GM23338 (cell line): Measurements from ENCODE around the gene ZNF10. TPM values are rescaled to one million over a fixed set of nuclear protein-coding genes. Genes with fewer than 3 reads are reported as not detected.
A peak's percentile ranks its signal among the peaks of the same experiment; 100 is the strongest.

ENCODE experiments used
- ATAC-seq: fragments of 200-7000 bp; cut with Tn5 transposase; 3 replicates; pipeline ENCODE4 v1.9.1; 2020
- DNase-seq: peaks from one replicate; pipeline ENCODE4 v3.0.0-alpha.2; 2015; ENCODE audit warnings: low spot score
- H2AFZ ChIP-seq: fragments of 200-600 bp; sonication (generic); 2 replicates; pipeline ENCODE4 v1.8.0; 2016; ENCODE audit warnings: antibody characterized with exemption, mild to moderate bottlenecking, moderate library complexity
- H3F3A ChIP-seq: fragments of 200-600 bp; sonication (generic); replicated peaks from 2 replicates; pipeline ENCODE4 v1.8.0; 2017; ENCODE audit warnings: antibody characterized with exemption, mixed run types, low read depth
- H3K27ac ChIP-seq: fragments of 200-600 bp; sonication (generic); 2 replicates; pipeline ENCODE4 v1.6.1; 2016; ENCODE audit warnings: low read depth
- H3K27me3 ChIP-seq: fragments of 200-600 bp; sonication (generic); 2 replicates; pipeline ENCODE4 v1.8.0; 2016; ENCODE audit warnings: mild to moderate bottlenecking, mixed run types, moderate library complexity; ENCODE audit not compliant: insufficient read depth
- H3K36me3 ChIP-seq: fragments of 200-600 bp; sonication (generic); 2 replicates; pipeline ENCODE4 v1.8.0; 2016; ENCODE audit warnings: mild to moderate bottlenecking; ENCODE audit not compliant: insufficient read depth
- H3K4me1 ChIP-seq: fragments of 200-600 bp; sonication (generic); 2 replicates; pipeline ENCODE4 v1.8.0; 2016; ENCODE audit warnings: mild to moderate bottlenecking, moderate library complexity; ENCODE audit not compliant: insufficient read depth
- H3K4me2 ChIP-seq: fragments of 200-600 bp; sonication (generic); 2 replicates; pipeline ENCODE4 v1.7.1; 2017; ENCODE audit warnings: mixed run types
- H3K4me3 ChIP-seq: fragments of 200-600 bp; sonication (generic); 2 replicates; pipeline ENCODE4 v1.6.1; 2016; ENCODE audit warnings: mixed run types
- H3K79me2 ChIP-seq: fragments of 200-600 bp; sonication (generic); replicated peaks from 2 replicates; pipeline ENCODE4 v1.8.0; 2017; ENCODE audit warnings: mild to moderate bottlenecking; ENCODE audit not compliant: insufficient read depth
- H3K9me2 ChIP-seq: fragments of 200-600 bp; sonication (generic); 2 replicates; pipeline ENCODE4 v1.8.0; 2017; ENCODE audit not compliant: insufficient read depth
- H4K20me1 ChIP-seq: fragments of 200-600 bp; sonication (generic); replicated peaks from 2 replicates; pipeline ENCODE4 v1.8.0; 2017; ENCODE audit warnings: mild to moderate bottlenecking; ENCODE audit not compliant: insufficient read depth
- H3K27ac Mint-ChIP-seq: 2 replicates; pipeline ENCODE4 v1.8.0; 2020; ENCODE audit warnings: inconsistent platforms, mild to moderate bottlenecking, moderate library complexity, mixed read lengths
- H3K27me3 Mint-ChIP-seq: 3 replicates; pipeline ENCODE4 v1.8.0; 2022; ENCODE audit warnings: low read depth, mild to moderate bottlenecking, moderate library complexity, mixed read lengths, inconsistent platforms; ENCODE audit not compliant: insufficient read depth, poor library complexity
- H3K36me3 Mint-ChIP-seq: 3 replicates; pipeline ENCODE4 v1.8.0; 2021; ENCODE audit warnings: low read depth, mild to moderate bottlenecking, inconsistent platforms, moderate library complexity, mixed read lengths
- H3K4me1 Mint-ChIP-seq: 3 replicates; pipeline ENCODE4 v1.8.0; 2020; ENCODE audit warnings: mild to moderate bottlenecking, inconsistent platforms, mixed read lengths
- H3K4me3 Mint-ChIP-seq: 3 replicates; pipeline ENCODE4 v1.8.0; 2021; ENCODE audit warnings: moderate library complexity, mild to moderate bottlenecking, inconsistent platforms, mixed read lengths
- H3K9me3 Mint-ChIP-seq: 3 replicates; pipeline ENCODE4 v1.8.0; 2020; ENCODE audit warnings: moderate library complexity, mild to moderate bottlenecking, inconsistent platforms, mixed read lengths
- CREB1 ChIP-seq: fragments of 250-450 bp; sonication (Bioruptor Pico); IDR thresholded peaks from 2 replicates; pipeline ENCODE4 v1.5.0; 2020; ENCODE audit warnings: low read depth, mild to moderate bottlenecking, moderate library complexity
- CTCF ChIP-seq, 2 experiments: fragments of 200-600 bp in 1 of 2; sonication (generic) in 1 of 2; conservative IDR thresholded peaks; 2 replicates each; pipeline versions ENCODE4 v1.5.1 to v1.6.1; 2016 to 2017; ENCODE audit warnings: antibody characterized with exemption in 2 of 2, low read depth in 2 of 2, mild to moderate bottlenecking in 2 of 2, moderate library complexity in 1 of 2
- ETS1 ChIP-seq: IDR thresholded peaks from 2 replicates; pipeline ENCODE4 v1.6.1; 2016; ENCODE audit warnings: antibody characterized with exemption
- EZH2 ChIP-seq: fragments of 200-600 bp; sonication (generic); IDR thresholded peaks from one replicate; pipeline ENCODE4 v1.8.0; 2017; ENCODE audit warnings: antibody characterized with exemption, mild to moderate bottlenecking, low read depth; ENCODE audit not compliant: unreplicated experiment
- EZH2phosphoT487 ChIP-seq: fragments of 200-600 bp; sonication (generic); IDR thresholded peaks from one replicate; pipeline ENCODE4 v1.8.1; 2018; ENCODE audit warnings: antibody characterized with exemption; ENCODE audit not compliant: unreplicated experiment
- JUNB ChIP-seq: IDR thresholded peaks from one replicate; pipeline ENCODE4 v1.6.1; 2016; ENCODE audit warnings: antibody characterized with exemption; ENCODE audit not compliant: unreplicated experiment
- NANOG ChIP-seq: IDR thresholded peaks from 2 replicates; pipeline ENCODE4 v1.6.1; 2016; ENCODE audit warnings: antibody characterized with exemption, borderline replicate concordance
- POLR2AphosphoS5 ChIP-seq: IDR thresholded peaks from 2 replicates; pipeline ENCODE4 v1.6.1; 2016; ENCODE audit warnings: antibody characterized with exemption, low read depth
- REST ChIP-seq: IDR thresholded peaks from one replicate; pipeline ENCODE4 v1.6.1; 2018; ENCODE audit warnings: antibody characterized with exemption; ENCODE audit not compliant: unreplicated experiment
- STAT1 ChIP-seq: IDR thresholded peaks from one replicate; pipeline ENCODE4 v1.6.1; 2016; ENCODE audit warnings: antibody characterized with exemption; ENCODE audit not compliant: unreplicated experiment
- ZNF114 ChIP-seq: fragments of 250-450 bp; sonication (Bioruptor Pico); IDR thresholded peaks from 2 replicates; pipeline ENCODE4 v1.5.0; 2020; ENCODE audit warnings: mild to moderate bottlenecking, moderate library complexity
- ZNF331 ChIP-seq: fragments of 250-450 bp; sonication (Bioruptor Pico); IDR thresholded peaks from 2 replicates; pipeline ENCODE4 v1.5.0; 2020; ENCODE audit warnings: low read depth, mild to moderate bottlenecking, moderate library complexity
- ZNF462 ChIP-seq: fragments of 250-450 bp; sonication (Bioruptor Pico); IDR thresholded peaks from 2 replicates; pipeline ENCODE4 v1.5.0; 2020; ENCODE audit warnings: mild to moderate bottlenecking, moderate library complexity
- polyA plus RNA-seq: library from polyadenylated mRNA; unstranded; fragments of >200 nt; fragmentation: Nextera tagmentation; extraction: Ambion mirVana; gene quantifications from 2 replicates; pipeline ENCODE4 v1.2.1, GENCODE V29; 2016
- total RNA-seq: library from RNA; depleted of rRNA; stranded (reverse); fragments of >200 nt; shearing (Covaris generic); gene quantifications from 2 replicates; pipeline ENCODE4 v1.2.3, GENCODE V29; 2014

The ZNF10 gene
- total and polyA plus RNA-seq, 2 experiments from 2014 or later = 8.2 to 18.5 TPM

GRCh38 chr12:133130808-133131128 is 341 bp downstream of the ZNF10 start:
- TF ChIP-seq CTCF (conservative IDR thresholded peaks at IDR 0.05; ENCODE audit: low read depth in 2 of 2) (no peak), EZH2phosphoT487 (no peak), ZNF462 (no peak), ZNF331 (CRISPR knock-in tag) (no peak), NANOG (no peak), EZH2 (no peak), JUNB (no peak), ETS1 (no peak), POLR2AphosphoS5 (no peak), ZNF114 (CRISPR knock-in tag) (no peak), REST (no peak), STAT1 (no peak), CREB1 (CRISPR knock-in tag) (no peak)
- Mint-ChIP-seq H3K27me3 (peaks cover 12% of the 10 kb centered on the region), H3K27ac (peak overlapping the region; percentile 99), H3K4me1 (peaks cover 3% of the 10 kb centered on the region; the same call in 2 of the 3 replicates), H3K9me3 (peaks cover 75% of the 10 kb centered on the region), H3K4me3 (peak overlapping the region; percentile 99), H3K36me3 (peaks cover 90% of the 10 kb centered on the region)
- Histone ChIP-seq H3K4me1 (no peaks in the 10 kb centered on the region), H3K79me2 (peaks cover 79% of the 10 kb centered on the region), H3K9me2 (no peaks in the 10 kb centered on the region), H3K4me3 (peak overlapping the region; percentile 68), H3F3A (no peaks in the 10 kb centered on the region), H2AFZ (peak overlapping the region; percentile 84; the same call in 1 of the 2 replicates), H3K27me3 (no peaks in the 10 kb centered on the region), H3K27ac (peak overlapping the region; percentile 87), H4K20me1 (no peaks in the 10 kb centered on the region), H3K4me2 (peak overlapping the region; percentile 76), H3K36me3 (peaks cover 35% of the 10 kb centered on the region)
- ATAC-seq = peak; percentile 2; the same call in 2 of the 3 replicates
- no peak for DNase-seq
